Panc1 (cell line): ENCODE measurements around the gene ENTHD1. TPM values are rescaled to one million over a fixed set of nuclear protein-coding genes. Genes with fewer than 3 reads are reported as not detected.

Experiments used
- ATAC-seq: fragments of 200-7000 bp; cut with Tn5 transposase; 2 replicates; pipeline ENCODE4 v1.9.1; 2020; ENCODE audit warnings: mild to moderate bottlenecking, moderate library complexity
- BruUV-seq: library from RNA; stranded (reverse); fragments of 400-500 nt; replicated peaks from 2 replicates; lab custom pipeline; 2021; lab: Mats Ljungman, UMichigan
- CTCF ChIA-PET: fragments of 300-600 bp; sonication (Branson Sonifier 250); formaldehyde crosslinking; loops from one replicate; lab custom pipeline; 2022; ENCODE audit warnings: antibody characterized with exemption; lab: Charles Lee
- POLR2A ChIA-PET: fragments of 300-600 bp; sonication (Branson Sonifier 250); formaldehyde crosslinking; loops from one replicate; lab custom pipeline; 2022; ENCODE audit warnings: antibody characterized with exemption; lab: Charles Lee
- DNase-seq: peaks from one replicate; pipeline ENCODE4 v3.0.0-alpha.2; 2010; ENCODE audit warnings: low read depth, low spot score
- H3K27ac ChIP-seq: 2 replicates; pipeline ENCODE4 v1.5.1; 2011; ENCODE audit warnings: mild to moderate bottlenecking, low read length, inconsistent platforms
- H3K27me3 ChIP-seq: fragments of 200-500 bp; sonication (Bioruptor generic); 2 replicates; pipeline ENCODE4 v1.6.0; 2014; ENCODE audit warnings: low read length, inconsistent platforms; ENCODE audit not compliant: control insufficient read depth, insufficient read depth
- H3K36me3 ChIP-seq: fragments of 200-500 bp; sonication (Bioruptor generic); 2 replicates; pipeline ENCODE4 v1.5.1; 2014; ENCODE audit warnings: inconsistent platforms, mild to moderate bottlenecking, low read length, moderate library complexity; ENCODE audit not compliant: control insufficient read depth, insufficient read depth
- H3K4me1 ChIP-seq: 2 replicates; pipeline ENCODE4 v1.5.1; 2011; ENCODE audit warnings: inconsistent platforms, mild to moderate bottlenecking, low read length, moderate library complexity; ENCODE audit not compliant: control insufficient read depth, insufficient read depth
- H3K4me3 ChIP-seq, 2 experiments: 2 replicates each; pipeline ENCODE4 v1.5.1; 2011 to 2012; ENCODE audit warnings: low read depth in 2 of 2, low read length in 2 of 2, mild to moderate bottlenecking in 2 of 2, inconsistent platforms in 1 of 2, moderate library complexity in 1 of 2
- H3K9me3 ChIP-seq: fragments of 200-500 bp; sonication (Bioruptor generic); 2 replicates; pipeline ENCODE4 v1.5.1; 2014; ENCODE audit warnings: low read depth, mild to moderate bottlenecking, inconsistent platforms, low read length, moderate library complexity; ENCODE audit not compliant: control insufficient read depth, insufficient read depth
- POLR2AphosphoS5 ChIP-seq: IDR thresholded peaks from 2 replicates; pipeline ENCODE4 v1.6.1; 2012; ENCODE audit warnings: mild to moderate bottlenecking, low read depth, low read length, moderate library complexity
- SIN3A ChIP-seq: IDR thresholded peaks from 2 replicates; pipeline ENCODE4 v1.6.1; 2012; ENCODE audit warnings: low read depth, mild to moderate bottlenecking, low read length, moderate library complexity, borderline replicate concordance; ENCODE audit not compliant: insufficient read depth
- TCF7L2 ChIP-seq: IDR thresholded peaks from 2 replicates; pipeline ENCODE4 v1.6.1; 2011; ENCODE audit warnings: mild to moderate bottlenecking, low read depth, low read length, inconsistent platforms
- in situ Hi-C: cut with HindIII; loops from 2 replicates; pipeline ENCODE4 v1.10.0; 2016; ENCODE audit warnings: low sequenced_read_pairs, low pct_unique_long_range_greater_than_20kb
- intact Hi-C: fragments of 100-400 bp; cut with micrococcal nuclease; formaldehyde crosslinking; loops from one replicate; pipeline ENCODE4 v1.10.0; 2022; ENCODE audit not compliant: unreplicated experiment
- total RNA-seq: library from RNA; stranded (reverse); gene quantifications from one replicate; pipeline ENCODE4 v1.2.1, GENCODE V29; 2021; ENCODE audit not compliant: unreplicated experiment
- TF ChIP-seq, protein P1 (sequence below): fragments of 450-650 bp; IDR thresholded peaks from 2 replicates; pipeline ENCODE4 v1.5.1; 2017; ENCODE audit warnings: mild to moderate bottlenecking
- TF ChIP-seq, protein P2 (sequence below), 2 experiments: IDR thresholded peaks; 2 replicates each; pipeline ENCODE4 v1.6.1; 2011 to 2012; ENCODE audit warnings: low read depth in 2 of 2, control low read depth in 1 of 2, low read length in 1 of 2, mild to moderate bottlenecking in 1 of 2, moderate library complexity in 1 of 2; ENCODE audit not compliant: insufficient read depth in 1 of 2

ENTHD1 gene
- total RNA-seq, 1 experiment from 2014 or later = not detected

DNA sequence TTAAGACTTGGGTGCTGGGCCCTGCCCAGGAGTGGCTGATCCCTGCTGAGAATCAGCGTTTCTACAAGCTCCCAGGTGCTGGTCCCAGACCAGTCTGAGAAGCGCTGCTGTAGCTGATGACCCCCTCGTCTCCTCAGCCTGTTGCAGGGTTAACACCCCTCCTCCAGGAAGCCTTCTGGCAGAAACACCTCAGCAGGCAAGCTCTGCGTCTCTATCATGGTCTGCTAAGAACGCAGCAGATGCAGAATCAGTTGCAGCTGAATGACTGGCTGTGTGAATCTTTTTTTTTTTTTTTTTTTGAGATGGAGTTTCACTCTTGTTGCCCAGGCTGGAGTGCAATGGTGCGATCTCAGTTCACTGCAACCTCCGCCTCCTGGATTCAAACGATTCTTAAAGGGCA, 190.5 kb downstream of the ENTHD1 start:
- no peaks in the 10 kb centered on the region for H3K36me3 ChIP-seq
- ChIA-PET CTCF (no interaction called here), POLR2A (interaction anchor here (0.6 kb wide), 1 partner anchor 34 kb away, joined by 4 read pairs; no protein-coding TSS in a partner anchor)
- no peak for TF ChIP-seq SIN3A
- TF ChIP-seq POLR2AphosphoS5 = no peak
- TF ChIP-seq, protein P1, sequence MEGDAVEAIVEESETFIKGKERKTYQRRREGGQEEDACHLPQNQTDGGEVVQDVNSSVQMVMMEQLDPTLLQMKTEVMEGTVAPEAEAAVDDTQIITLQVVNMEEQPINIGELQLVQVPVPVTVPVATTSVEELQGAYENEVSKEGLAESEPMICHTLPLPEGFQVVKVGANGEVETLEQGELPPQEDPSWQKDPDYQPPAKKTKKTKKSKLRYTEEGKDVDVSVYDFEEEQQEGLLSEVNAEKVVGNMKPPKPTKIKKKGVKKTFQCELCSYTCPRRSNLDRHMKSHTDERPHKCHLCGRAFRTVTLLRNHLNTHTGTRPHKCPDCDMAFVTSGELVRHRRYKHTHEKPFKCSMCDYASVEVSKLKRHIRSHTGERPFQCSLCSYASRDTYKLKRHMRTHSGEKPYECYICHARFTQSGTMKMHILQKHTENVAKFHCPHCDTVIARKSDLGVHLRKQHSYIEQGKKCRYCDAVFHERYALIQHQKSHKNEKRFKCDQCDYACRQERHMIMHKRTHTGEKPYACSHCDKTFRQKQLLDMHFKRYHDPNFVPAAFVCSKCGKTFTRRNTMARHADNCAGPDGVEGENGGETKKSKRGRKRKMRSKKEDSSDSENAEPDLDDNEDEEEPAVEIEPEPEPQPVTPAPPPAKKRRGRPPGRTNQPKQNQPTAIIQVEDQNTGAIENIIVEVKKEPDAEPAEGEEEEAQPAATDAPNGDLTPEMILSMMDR = no peak
- TF ChIP-seq, protein P2, sequence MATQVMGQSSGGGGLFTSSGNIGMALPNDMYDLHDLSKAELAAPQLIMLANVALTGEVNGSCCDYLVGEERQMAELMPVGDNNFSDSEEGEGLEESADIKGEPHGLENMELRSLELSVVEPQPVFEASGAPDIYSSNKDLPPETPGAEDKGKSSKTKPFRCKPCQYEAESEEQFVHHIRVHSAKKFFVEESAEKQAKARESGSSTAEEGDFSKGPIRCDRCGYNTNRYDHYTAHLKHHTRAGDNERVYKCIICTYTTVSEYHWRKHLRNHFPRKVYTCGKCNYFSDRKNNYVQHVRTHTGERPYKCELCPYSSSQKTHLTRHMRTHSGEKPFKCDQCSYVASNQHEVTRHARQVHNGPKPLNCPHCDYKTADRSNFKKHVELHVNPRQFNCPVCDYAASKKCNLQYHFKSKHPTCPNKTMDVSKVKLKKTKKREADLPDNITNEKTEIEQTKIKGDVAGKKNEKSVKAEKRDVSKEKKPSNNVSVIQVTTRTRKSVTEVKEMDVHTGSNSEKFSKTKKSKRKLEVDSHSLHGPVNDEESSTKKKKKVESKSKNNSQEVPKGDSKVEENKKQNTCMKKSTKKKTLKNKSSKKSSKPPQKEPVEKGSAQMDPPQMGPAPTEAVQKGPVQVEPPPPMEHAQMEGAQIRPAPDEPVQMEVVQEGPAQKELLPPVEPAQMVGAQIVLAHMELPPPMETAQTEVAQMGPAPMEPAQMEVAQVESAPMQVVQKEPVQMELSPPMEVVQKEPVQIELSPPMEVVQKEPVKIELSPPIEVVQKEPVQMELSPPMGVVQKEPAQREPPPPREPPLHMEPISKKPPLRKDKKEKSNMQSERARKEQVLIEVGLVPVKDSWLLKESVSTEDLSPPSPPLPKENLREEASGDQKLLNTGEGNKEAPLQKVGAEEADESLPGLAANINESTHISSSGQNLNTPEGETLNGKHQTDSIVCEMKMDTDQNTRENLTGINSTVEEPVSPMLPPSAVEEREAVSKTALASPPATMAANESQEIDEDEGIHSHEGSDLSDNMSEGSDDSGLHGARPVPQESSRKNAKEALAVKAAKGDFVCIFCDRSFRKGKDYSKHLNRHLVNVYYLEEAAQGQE (IDR thresholded peaks at IDR 0.05; ENCODE audit: insufficient read depth in 1 of 2, low read depth in 2 of 2, low read length in 1 of 2) = no peak
- TF ChIP-seq TCF7L2 = no peak
- intact Hi-C loops (no loop called here), in situ Hi-C loops (no loop called here)
- H3K4me1 ChIP-seq = no peaks in the 10 kb centered on the region
- H3K9me3 ChIP-seq = no peaks in the 10 kb centered on the region
- BruUV-seq = no TSS peak
- no peak for DNase-seq
- H3K27me3 ChIP-seq = no peaks in the 10 kb centered on the region
- ATAC-seq = no peak
- no peak overlapping the region for H3K27ac ChIP-seq
- H3K4me3 ChIP-seq = no peak overlapping the region

DNA sequence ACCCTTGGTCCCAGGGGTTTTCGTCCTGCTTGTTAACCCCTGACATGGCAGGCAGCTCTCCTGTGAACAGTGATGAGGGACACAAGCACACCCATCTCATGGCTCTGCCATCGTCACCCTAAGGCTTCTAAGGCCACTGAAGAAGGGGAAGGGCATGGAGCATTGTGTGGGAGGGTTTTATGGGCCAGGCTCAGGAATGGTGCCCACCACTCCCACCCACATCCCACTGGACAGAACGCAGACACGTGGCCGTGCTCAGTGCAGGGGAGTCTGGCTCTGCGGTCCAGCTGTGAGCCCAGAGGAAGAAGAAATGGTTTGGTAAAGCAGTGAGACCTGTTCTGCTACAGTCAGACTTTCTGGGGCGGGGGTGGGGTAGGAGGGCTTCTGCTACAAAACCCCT, 193.0 kb downstream of the ENTHD1 start:
- no TSS peak for BruUV-seq
- H3K27ac ChIP-seq = no peak overlapping the region
- TF ChIP-seq SIN3A (no peak), TCF7L2 (no peak), POLR2AphosphoS5 (no peak)
- TF ChIP-seq, protein P2 (IDR thresholded peaks at IDR 0.05; ENCODE audit: insufficient read depth in 1 of 2, low read depth in 2 of 2, low read length in 1 of 2) = no peak
- TF ChIP-seq, protein P1 = no peak
- intact Hi-C loops (no loop called here), in situ Hi-C loops (no loop called here)
- ChIA-PET CTCF (no interaction called here), POLR2A (no interaction called here)
- H3K4me3 ChIP-seq = no peak overlapping the region
- no peaks in the 10 kb centered on the region for H3K9me3 ChIP-seq
- ATAC-seq (no peak), DNase-seq (no peak)
- H3K36me3 ChIP-seq = no peaks in the 10 kb centered on the region
- H3K4me1 ChIP-seq = no peaks in the 10 kb centered on the region
- H3K27me3 ChIP-seq = no peaks in the 10 kb centered on the region
